GM19023 (cell line): ENCODE results near the gene TSPAN18.

Experiments used
- ATAC-seq: cut with Tn5 transposase; IDR thresholded peaks from one replicate; pipeline ENCODE4 v1.9.1; 2021; ENCODE audit warnings: mild to moderate bottlenecking, moderate library complexity; ENCODE audit not compliant: unreplicated experiment

TSPAN18 gene

GRCh38 chr11:44736791-44737190, 10.0 kb downstream of the TSPAN18 start:
- ATAC-seq: no peak

GRCh38 chr11:44737245-44738085, 10.7 kb downstream of the TSPAN18 start:
- ATAC-seq: no peak

DNA sequence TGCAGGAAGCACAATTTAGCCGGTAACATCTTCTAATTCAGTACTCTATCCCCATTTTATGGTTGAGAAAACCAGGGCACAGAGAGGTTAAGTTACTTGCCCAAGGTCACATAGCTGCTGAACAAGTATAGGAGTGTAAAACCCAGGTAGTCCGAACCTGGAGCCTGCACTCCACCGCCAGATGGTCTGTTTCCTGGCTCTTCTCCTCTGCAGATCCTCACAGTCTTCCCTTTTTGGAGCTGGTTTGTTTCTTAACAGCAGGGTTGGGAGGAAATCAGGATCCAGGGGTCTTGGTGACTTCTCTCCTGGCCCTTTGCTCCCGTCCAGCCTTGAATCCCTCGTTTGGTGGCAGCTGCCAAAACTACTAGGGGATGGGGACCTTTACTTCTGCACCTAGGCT, 12.0 kb downstream of the TSPAN18 start:
- ATAC-seq: no peak

DNA sequence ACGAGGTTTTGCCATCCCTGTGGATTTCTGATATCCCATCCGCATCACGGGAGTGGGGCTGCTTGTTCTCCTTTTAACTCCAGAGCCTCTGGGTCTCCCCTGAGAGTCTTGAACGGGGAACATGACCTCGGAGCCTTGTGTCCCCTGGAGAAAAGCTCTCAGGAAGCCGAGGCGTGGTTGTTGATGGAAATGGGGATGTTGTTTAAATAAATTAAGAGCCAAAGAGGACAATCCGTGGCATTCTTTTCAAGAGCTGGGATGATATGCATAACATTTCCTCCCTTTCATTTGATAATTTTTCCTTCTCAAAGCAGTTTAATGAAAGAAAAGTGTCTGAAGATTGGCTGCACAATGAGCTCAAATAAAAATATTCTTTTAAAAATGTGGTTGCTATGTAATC, 14.2 kb downstream of the TSPAN18 start:
- no peak for ATAC-seq

DNA sequence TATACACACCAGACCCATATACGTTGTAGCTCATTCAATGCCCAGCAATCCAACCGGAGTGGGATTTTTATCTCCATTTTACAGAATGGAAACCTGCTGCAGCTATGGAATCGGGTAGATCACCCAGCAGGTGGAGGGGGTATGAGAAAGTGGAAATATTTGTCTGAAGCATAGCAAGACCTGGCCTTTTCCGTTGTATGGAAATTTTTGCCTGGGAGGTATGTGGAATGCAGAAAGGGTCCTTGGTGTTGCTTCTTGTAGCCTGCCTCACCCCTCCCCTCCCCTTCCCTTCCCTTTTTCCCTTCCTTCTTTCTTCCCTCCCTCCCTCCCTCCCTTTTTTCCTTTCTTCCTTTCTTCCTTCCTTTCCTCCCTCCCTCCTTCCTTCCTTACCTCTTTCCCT, 15.2 kb downstream of the TSPAN18 start:
- ATAC-seq: no peak

GRCh38 chr11:44742508-44743246, 15.9 kb downstream of the TSPAN18 start:
- ATAC-seq: no peak

GRCh38 chr11:44743326-44743725, 16.6 kb downstream of the TSPAN18 start:
- no peak for ATAC-seq

DNA sequence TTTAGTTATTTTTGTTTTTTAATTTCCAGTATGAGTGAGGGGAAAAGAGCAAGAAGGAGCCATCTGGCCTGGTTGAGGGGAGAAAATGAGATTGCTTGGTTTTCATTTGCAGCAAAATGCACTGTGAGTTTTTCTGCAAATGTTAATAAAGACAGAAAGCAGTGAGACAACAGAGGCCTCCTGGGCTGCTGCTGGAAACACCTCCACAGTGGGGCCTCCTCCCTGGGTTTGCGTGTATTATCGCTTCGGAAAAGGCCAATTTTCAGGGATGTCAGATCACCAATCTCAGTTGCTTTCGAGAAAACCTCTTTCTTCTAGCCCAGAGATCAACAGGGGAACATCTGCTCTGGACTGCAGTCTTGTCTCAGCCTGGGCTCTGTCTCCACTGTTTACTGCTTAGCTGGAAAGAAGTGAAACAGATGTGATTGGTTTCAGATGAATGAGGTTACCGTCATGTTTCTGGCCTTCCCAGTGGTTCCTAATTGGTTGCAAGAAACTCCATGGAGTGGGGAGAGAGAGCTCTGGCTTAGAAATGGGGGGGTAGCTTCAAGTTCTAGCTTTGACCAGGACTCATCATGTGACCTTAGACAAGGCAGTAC, 17.3 kb downstream of the TSPAN18 start:
- ATAC-seq: no peak

- ATAC-seq: no peak
These were observed 20.1 kb downstream of the TSPAN18 start for GRCh38 chr11:44746894-44747293.

DNA sequence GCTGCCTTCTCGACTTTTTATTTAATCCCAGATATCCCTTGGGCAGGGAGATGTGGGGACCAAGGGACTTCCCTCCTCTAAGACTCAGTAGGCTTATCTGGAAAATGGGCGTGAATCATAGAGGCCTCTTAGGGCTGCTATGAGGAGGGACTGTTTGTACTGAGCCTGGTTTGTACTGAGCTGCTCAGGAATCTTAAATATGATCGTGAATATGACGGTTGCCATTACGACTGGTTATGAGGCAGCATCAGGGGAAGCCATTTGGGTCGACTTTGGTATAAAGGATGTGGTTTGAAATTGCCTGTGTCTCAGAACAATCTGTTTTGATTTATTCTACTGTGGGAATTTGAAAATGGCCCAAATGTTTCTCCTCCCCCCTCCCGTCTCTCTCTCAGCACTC, 20.6 kb downstream of the TSPAN18 start:
- ATAC-seq: no peak

- ATAC-seq: no peak
These were observed 21.1 kb downstream of the TSPAN18 start for GRCh38 chr11:44747836-44748235.

DNA sequence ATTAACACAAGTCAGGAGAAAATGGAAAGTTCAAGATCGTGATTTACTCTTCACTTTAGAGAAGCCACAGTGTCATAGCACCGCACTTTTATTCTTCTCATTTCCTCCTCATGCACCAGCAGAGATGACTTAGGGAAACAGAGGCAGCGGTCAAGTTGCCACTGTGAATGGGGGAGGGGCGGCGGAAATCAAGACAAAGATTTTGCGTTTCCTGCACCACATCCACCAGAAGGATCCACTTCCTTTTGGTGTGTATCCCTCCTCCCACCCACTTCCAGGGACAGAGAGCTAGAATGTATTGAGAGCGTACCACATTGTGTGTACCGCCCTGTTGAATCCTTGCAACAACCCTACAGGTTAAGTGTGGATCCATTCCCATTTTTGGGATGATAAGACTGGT, 21.8 kb downstream of the TSPAN18 start:
- no peak for ATAC-seq

GRCh38 chr11:44749189-44749588, 22.4 kb downstream of the TSPAN18 start:
- no peak for ATAC-seq

DNA sequence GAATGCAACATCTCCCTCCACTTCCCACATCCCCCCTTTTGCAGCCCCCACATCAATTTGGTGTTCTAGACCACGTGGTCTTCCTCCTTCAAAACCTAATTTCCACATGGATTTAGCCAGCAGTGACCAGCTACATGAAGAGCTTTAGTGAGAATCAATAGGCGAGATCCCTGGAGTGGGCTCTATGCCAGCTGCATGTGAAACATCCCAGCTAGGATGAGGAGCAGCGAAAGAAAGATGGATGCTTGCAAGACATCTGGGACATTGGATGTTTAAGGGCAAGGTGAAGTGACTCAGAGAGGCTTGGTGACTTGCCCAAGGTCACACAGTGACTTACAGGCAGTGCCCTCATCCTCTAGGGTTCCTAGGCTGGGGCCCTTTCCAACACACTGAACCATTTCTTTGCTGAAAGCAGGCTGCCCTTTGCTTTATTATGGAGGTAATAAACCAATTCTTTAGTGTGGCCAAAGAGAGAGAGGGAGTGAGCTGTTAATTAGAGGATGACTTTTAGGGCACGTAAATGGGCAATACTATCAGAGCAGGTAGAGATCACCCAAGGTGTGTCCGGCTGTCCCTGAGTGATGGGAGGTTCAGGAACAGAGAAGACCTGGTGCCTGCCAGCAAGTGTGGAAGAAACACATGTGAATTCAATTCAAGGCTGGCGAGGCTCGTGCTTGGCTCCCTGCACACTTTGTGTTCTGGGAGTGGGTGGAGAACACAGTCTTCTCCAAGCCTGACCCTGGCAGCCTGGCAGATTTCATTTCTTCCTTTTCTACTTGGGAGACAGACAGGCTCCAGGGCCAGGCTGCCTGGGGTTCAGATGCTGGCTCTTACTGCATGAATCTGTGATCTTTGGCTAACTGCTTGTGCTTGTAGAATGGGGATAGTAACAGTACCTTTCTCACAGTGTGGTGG, 24.0 kb downstream of the TSPAN18 start:
- ATAC-seq: no peak

DNA sequence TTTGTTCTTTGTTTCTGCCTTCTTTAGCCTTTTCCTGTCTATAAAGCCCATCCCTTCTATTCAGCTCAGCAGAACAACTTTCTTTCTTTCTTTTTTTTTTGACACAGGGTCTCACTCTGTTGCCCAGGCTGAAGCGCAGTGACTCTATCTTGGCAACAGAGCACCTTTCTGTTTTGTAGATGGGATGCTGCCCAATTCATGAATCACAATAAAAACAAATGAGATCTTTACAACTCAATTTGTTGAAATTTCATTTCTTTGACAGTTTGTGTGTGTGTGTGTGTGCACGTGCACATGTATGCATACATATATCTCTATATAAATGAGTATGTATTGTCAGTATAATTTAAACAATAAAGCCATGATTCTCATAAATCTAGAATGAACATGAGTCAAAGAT, 25.5 kb downstream of the TSPAN18 start:
- no peak for ATAC-seq

GRCh38 chr11:44752713-44753112, 26.0 kb downstream of the TSPAN18 start:
- ATAC-seq: no peak

- no peak for ATAC-seq
These were observed 27.3 kb downstream of the TSPAN18 start for GRCh38 chr11:44753961-44754645.

DNA sequence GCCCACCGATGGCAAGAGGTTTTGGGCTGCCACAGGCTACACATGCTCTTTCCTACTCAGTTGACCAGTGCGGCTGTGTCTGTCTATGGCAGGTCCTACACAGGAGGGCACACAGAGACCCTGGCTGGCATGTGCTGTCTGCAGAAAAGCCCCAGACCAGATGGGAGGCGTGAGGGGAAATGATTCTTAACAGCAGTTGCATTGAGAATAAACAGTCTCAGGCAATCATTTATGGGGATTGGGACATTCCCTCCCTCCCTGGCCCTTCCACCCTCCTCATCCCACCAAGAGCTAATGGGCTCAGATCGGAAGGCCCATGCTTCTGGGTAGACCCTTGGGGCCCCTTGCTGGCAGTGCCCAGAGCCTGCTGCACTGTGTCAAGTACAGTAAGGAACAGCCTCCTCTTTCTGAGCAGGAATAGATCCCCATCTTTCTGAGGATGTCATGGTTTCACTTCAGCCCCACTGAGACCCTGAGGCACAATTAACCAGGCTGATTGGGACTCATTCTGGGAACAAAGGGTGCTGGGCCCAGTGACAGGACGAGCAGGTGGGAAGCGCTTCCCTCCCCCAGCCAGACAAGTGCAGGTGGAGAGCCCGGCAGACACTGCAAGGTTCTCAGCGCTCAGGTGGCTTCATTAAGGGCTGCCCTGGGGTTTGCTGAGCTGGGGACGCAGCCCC, 28.3 kb downstream of the TSPAN18 start:
- ATAC-seq: no peak
